SK-N-SH treated with all-trans-retinoic acid at 6 μM for 48 hours (cell line): Measurements from ENCODE around the gene DENND5B.

Source experiments
- CSRNP3 ChIP-seq: fragments of 250-450 bp; sonication (Bioruptor Pico); IDR thresholded peaks from 2 replicates; pipeline ENCODE4 v1.5.1; 2021; ENCODE audit warnings: mild to moderate bottlenecking, moderate library complexity
- SNAI2 ChIP-seq: fragments of 250-450 bp; sonication (Bioruptor Pico); IDR thresholded peaks from 2 replicates; pipeline ENCODE4 v1.5.0; 2020; ENCODE audit warnings: mild to moderate bottlenecking, moderate library complexity

GRCh38 chr12:31444736-31445135, 146.2 kb downstream of the DENND5B start:
- TF ChIP-seq SNAI2 (CRISPR knock-in tag) (no peak), CSRNP3 (CRISPR knock-in tag) (no peak)
